HG03575 (cell line): ENCODE measurements around the gene LCE1C.

ENCODE experiments used
- ATAC-seq: cut with Tn5 transposase; IDR thresholded peaks from one replicate; pipeline ENCODE4 v1.9.1; 2021; ENCODE audit not compliant: unreplicated experiment, insufficient number of reproducible peaks, low FRiP score; ENCODE audit errors: extremely low read depth

The LCE1C gene

DNA sequence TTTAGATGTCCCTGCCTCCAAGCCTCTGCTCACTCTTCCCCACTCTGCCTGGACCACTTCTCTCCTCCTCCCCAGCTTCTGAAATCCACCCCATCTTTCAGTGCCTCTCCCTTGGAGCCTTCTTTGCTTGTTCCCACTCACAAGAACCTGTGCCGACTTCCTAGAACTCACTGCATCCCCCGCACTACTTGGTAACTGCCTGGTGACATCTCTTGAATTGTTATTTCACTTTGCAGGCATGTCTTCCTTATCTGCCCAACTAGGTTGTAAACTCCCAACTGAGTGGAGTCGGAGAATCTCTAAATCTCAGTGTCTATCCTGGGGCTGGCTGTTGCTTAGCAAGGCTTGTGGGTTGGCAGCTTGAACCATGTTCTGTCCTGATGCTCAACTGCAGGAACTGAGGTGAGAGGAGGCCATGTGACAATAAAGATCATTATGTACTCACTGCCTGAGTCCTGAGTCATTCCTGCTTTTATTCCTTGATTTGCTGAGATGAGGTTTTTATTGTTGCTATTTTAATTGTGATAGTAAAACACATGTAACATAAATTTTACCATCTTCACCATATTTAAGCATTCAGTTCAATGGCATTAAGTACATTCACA, 44.7 kb downstream of the LCE1C start:
- no peak for ATAC-seq

DNA sequence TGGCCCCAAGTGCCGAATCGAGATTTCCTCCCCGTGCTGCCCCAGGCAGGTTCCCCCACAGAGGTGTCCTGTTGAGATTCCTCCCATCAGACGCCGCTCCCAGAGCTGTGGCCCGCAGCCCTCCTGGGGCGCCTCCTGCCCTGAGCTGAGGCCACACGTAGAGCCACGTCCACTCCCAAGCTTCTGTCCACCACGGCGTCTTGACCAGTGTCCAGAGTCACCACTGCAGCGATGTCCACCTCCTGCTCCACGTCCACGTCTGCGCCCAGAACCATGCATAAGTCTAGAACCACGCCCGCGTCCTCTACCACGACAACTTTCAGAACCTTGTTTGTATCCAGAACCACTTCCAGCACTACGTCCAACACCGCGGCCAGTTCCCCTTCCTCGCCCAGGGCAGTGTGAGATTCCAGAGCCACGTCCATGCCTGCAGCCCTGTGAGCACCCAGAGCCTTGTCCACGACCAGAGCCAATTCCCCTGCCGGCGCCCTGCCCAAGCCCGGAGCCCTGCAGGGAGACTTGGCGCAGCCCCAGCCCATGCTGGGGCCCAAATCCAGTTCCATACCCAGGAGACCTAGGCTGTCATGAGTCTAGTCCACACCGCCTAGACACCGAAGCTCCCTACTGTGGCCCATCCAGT, 45.8 kb downstream of the LCE1C start:
- ATAC-seq, result no peak

DNA sequence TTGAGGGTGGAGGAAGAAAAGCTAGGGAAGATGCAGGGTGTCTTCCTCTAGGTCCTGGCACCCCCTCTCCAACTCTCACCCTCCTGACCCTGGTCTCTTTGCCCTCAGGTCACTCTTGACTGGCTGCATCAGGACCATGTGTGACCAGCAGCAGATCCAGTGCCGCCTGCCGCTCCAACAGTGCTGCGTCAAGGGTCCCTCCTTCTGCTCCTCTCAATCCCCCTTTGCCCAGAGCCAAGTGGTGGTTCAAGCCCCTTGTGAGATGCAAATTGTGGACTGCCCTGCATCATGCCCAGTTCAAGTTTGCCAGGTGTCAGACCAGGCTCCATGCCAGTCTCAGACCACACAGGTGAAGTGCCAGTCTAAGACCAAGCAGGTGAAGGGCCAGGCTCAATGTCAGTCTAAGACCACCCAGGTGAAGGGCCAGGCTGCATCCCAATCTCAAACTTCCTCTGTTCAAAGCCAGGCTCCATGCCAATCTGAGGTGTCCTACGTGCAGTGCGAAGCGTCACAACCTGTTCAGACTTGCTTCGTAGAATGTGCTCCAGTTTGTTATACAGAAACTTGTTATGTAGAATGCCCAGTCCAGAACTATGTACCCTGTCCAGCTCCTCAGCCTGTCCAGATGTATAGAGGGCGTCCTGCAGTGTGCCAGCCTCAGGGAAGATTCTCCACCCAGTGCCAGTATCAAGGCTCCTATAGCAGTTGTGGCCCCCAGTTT, 46.8 kb downstream of the LCE1C start:
- ATAC-seq, result no peak

DNA sequence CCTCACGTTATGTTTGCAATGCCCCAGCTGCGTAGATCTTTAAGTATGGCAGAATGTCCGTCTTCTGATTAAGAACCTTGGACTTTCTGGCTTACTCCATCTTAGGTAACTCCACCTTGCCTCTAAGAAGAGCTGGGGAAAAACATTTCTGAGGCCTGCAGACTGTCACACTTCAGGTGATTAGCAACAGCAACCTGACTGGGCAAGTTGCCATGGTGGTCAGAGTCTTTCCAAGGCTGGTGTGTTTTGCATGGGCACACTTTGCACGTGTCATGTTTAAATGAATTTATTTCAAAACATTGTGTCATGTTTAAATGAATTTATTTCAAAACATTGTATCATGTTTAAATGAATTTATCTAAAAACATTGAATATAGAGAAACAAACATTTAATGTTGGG, 47.8 kb downstream of the LCE1C start:
- no peak for ATAC-seq

DNA sequence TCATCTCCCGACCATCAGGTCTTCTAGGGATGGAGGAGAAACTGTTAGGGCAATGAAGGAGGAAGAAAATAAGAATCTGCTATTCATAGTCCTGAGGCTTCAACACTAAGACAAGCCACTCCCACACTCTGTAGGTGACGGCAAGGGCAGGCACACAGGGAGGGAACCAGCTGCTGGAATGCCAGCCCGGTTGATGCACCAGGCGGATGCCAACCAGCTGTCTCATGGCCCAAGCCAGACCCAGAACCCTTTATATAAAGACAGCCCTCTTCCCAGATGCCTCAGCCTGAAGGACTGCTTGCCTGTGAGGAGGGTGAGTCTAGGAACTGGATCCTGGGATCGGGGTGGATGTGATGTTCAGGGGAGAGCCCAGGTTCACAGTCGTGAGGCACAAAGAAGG, 48.7 kb downstream of the LCE1C start, which contains the start of gene KPRP:
KPRP (plus strand) TSS at position 279 of the 400 bp plus-strand sequence. CDS start 1,564 bp downstream, outside the sequence.
- no peak for ATAC-seq

DNA sequence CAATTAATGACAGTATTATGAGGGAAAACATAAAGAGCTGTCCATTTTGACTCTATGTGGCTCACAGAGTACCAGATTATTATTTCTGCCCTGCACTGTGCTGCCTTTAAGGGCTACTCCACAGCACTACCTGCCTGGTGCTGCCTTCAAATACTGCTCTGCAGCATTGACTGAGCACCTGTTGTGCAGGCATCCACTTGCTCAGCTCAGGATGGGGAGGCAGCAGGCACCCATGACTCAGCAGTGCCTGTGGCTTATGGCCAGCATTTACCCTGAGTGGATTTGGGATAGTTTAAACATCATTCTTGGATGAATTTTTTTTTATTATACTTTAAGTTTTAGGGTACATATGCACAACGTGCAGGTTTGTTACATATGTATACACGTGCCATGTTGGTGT, 49.6 kb downstream of the LCE1C start:
- no peak for ATAC-seq
